Panc1 (cell line): ENCODE results near the gene SDR9C7.

Experiments
- CTCF ChIP-seq: fragments of 450-650 bp; IDR thresholded peaks from 2 replicates; pipeline ENCODE4 v1.5.1; 2017; ENCODE audit warnings: mild to moderate bottlenecking
- POLR2AphosphoS5 ChIP-seq: IDR thresholded peaks from 2 replicates; pipeline ENCODE4 v1.6.1; 2012; ENCODE audit warnings: mild to moderate bottlenecking, low read depth, low read length, moderate library complexity
- REST ChIP-seq, 2 experiments: IDR thresholded peaks; 2 replicates each; pipeline ENCODE4 v1.6.1; 2011 to 2012; ENCODE audit warnings: low read depth in 2 of 2, control low read depth in 1 of 2, low read length in 1 of 2, mild to moderate bottlenecking in 1 of 2, moderate library complexity in 1 of 2; ENCODE audit not compliant: insufficient read depth in 1 of 2
- SIN3A ChIP-seq: IDR thresholded peaks from 2 replicates; pipeline ENCODE4 v1.6.1; 2012; ENCODE audit warnings: low read depth, mild to moderate bottlenecking, low read length, moderate library complexity, borderline replicate concordance; ENCODE audit not compliant: insufficient read depth
- TCF7L2 ChIP-seq: IDR thresholded peaks from 2 replicates; pipeline ENCODE4 v1.6.1; 2011; ENCODE audit warnings: mild to moderate bottlenecking, low read depth, low read length, inconsistent platforms

GRCh38 chr12:56903374-56903773, 30.8 kb downstream of the SDR9C7 start:
- TF ChIP-seq CTCF (no peak), TCF7L2 (no peak), SIN3A (no peak), REST (IDR thresholded peaks at IDR 0.05; ENCODE audit: insufficient read depth in 1 of 2, low read depth in 2 of 2, low read length in 1 of 2) (no peak), POLR2AphosphoS5 (no peak)
